BLaER1 (cell line): ENCODE measurements around the gene CNOT2.

Source experiments
- H3K27ac ChIP-seq: shearing (Covaris generic); formaldehyde crosslinking; 2 replicates; pipeline ENCODE4 v1.8.1; 2022
- H3K27me3 ChIP-seq: shearing (Covaris generic); formaldehyde crosslinking; 2 replicates; pipeline ENCODE4 v1.8.1; 2022
- H3K36me3 ChIP-seq: shearing (Covaris generic); formaldehyde crosslinking; 2 replicates; pipeline ENCODE4 v1.8.1; 2022
- H3K4me1 ChIP-seq: shearing (Covaris generic); formaldehyde crosslinking; 2 replicates; pipeline ENCODE4 v1.8.1; 2022
- H3K4me2 ChIP-seq: shearing (Covaris generic); formaldehyde crosslinking; 2 replicates; pipeline ENCODE4 v1.8.1; 2022
- H3K4me3 ChIP-seq: shearing (Covaris generic); formaldehyde crosslinking; 2 replicates; pipeline ENCODE4 v1.8.1; 2022
- H3K9ac ChIP-seq: shearing (Covaris generic); formaldehyde crosslinking; 2 replicates; pipeline ENCODE4 v1.8.1; 2022
- H3K9me3 ChIP-seq: shearing (Covaris generic); formaldehyde crosslinking; 2 replicates; pipeline ENCODE4 v1.8.1; 2022
- H4K20me1 ChIP-seq: shearing (Covaris generic); formaldehyde crosslinking; 2 replicates; pipeline ENCODE4 v1.8.1; 2022
- Cebpa-rat ChIP-seq: shearing (Covaris generic); IDR thresholded peaks from 2 replicates; pipeline ENCODE4 v1.8.1; 2022

The CNOT2 gene

DNA sequence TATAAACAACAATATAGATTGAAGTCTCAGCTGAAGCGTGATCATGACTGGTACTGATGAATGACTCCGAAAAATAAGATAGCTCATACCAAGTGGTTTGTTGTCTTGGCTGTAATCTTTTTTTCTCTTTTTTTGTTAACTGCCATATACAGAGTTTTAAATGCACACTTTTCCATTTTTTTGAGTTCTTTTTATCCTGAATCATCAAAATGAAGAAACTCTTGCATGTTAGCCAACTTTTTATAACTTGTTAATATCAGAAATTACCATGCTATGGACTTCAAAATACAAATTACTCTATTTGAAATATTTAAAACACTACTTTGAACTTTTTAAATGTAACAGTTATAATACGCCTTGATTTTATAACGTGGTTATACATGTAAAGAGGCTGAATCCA, 112.7 kb downstream of the CNOT2 start:
- Histone ChIP-seq H3K36me3 (peaks cover 30% of the 10 kb centered on the region), H3K27me3 (no peaks in the 10 kb centered on the region), H3K9me3 (no peaks in the 10 kb centered on the region), H4K20me1 (no peaks in the 10 kb centered on the region; the same call in 1 of the 2 replicates), H3K4me2 (no peak overlapping the region), H3K27ac (no peak overlapping the region), H3K9ac (no peak overlapping the region), H3K4me1 (no peaks in the 10 kb centered on the region), H3K4me3 (no peak overlapping the region)
- no peak for TF ChIP-seq Cebpa-rat

DNA sequence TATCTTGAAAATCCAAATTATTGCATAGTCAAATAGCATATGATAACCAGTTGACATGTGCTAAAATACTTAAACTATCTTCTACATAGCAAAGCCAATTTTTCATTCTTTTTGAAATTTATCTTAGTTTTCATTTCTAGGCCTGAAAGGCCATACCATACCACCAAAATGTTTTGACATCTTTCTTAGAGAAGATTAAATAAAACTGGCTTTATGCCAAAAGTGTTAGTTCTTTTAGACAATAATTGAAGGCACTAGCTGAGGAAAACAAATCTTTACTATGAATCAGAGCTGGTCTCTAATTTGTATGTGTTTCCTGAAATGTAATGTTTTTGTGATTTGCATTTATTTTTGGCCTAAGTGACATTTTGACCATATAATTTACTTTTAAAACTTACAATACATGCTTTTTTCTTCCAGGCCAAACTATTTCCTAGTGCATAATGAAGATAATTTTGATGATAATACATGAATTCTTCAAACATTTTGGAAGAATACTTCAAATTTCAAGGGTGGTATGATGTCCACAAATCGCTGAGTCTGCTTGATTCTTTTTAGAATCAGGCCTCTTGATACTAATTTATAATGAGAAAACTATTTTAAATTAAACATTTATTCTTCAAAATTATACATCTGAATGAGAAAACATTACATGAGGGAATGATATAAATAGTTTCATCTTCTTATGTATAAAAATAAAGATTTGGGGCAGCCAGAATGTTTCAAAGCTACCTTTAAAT, 116.4 kb downstream of the CNOT2 start:
- peaks cover 29% of the 10 kb centered on the region for H3K27me3 ChIP-seq
- H3K9me3 ChIP-seq: no peaks in the 10 kb centered on the region
- H3K9ac ChIP-seq: no peak overlapping the region
- no peak overlapping the region for H3K4me2 ChIP-seq
- H3K36me3 ChIP-seq: peaks cover 5% of the 10 kb centered on the region
- TF ChIP-seq Cebpa-rat: no peak
- H3K27ac ChIP-seq: no peak overlapping the region
- no peak overlapping the region for H3K4me3 ChIP-seq
- peaks cover 4% of the 10 kb centered on the region; the same call in 1 of the 2 replicates for H4K20me1 ChIP-seq
- no peaks in the 10 kb centered on the region for H3K4me1 ChIP-seq

DNA sequence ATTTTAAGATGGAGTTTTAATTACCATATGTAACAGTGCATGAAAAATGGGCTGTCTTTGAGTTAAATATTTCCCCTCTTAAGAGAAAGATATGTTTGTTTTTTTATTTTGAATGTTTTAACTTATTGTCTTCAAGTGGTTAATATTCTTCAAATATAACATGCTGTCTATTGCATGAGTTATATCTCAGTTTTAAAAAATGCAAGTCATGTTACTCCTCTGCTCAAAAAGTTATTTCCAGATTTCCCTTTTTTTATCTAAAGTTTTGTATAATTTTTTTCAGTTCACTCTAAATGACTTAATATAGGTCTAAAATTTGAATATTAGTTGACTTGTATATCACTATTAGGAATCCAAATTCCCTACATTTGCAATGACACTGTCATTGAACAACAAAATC, 117.0 kb downstream of the CNOT2 start:
- Histone ChIP-seq H3K4me1 (no peaks in the 10 kb centered on the region; the same call in 1 of the 2 replicates), H4K20me1 (peaks cover 10% of the 10 kb centered on the region), H3K27me3 (peaks cover 35% of the 10 kb centered on the region), H3K4me3 (no peak overlapping the region), H3K4me2 (no peak overlapping the region), H3K27ac (no peak overlapping the region), H3K9ac (no peak overlapping the region), H3K9me3 (no peaks in the 10 kb centered on the region), H3K36me3 (no peaks in the 10 kb centered on the region)
- TF ChIP-seq Cebpa-rat: no peak

DNA sequence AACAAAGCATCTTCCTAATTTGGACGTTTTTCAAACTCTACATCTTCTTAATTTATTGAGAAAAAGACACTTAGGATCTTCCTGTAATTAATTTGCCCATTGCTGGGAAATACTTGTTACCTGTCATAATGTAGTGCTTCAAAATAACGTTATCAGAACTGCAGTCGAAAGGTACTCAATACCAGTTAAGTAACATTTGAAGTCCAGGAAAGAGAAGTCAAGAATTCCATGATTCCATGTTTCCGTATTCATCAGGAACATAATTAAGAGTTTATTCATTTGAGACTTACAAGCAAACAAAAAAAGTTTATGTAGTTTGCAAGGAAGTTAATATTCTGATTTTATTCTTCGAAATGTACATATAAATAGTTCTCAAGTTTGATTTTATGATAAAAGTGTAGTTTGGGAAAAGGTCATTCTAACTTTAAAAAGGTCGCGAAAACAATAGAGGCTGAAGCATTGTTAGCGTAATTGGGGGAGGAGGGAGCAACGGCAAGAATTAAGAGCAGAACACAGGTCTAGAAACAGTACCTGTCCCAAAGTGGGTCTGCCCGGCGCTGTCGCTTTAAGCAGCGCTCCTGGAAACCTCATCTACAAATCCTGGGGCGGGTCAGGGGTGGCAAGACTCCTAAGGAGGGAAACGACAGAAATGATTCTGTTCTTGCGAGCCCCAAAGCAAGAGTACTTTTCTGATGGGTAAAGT, 121.6 kb downstream of the CNOT2 start:
- no peak for TF ChIP-seq Cebpa-rat
- H3K27ac ChIP-seq: no peak overlapping the region
- H3K36me3 ChIP-seq: no peaks in the 10 kb centered on the region
- no peak overlapping the region for H3K9ac ChIP-seq
- H3K27me3 ChIP-seq: peaks cover 56% of the 10 kb centered on the region
- H3K9me3 ChIP-seq: no peaks in the 10 kb centered on the region
- peaks cover 17% of the 10 kb centered on the region for H3K4me1 ChIP-seq
- peaks cover 31% of the 10 kb centered on the region for H4K20me1 ChIP-seq
- H3K4me3 ChIP-seq: peak overlapping the region; percentile 78
- peak overlapping the region; percentile 88 for H3K4me2 ChIP-seq

DNA sequence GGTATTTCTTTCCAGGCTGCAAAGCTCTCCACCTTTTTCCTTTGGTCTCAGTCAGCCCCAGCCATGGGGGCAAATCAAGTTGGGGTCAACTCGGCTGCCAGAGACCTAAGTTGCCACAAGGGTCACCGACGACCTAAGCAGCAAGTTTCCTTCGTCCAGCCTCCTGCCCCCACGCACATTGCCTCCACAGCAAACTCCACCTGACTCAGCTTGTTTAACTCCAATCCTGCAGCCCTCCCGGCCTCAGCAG, 122.1 kb downstream of the CNOT2 start:
- H3K9ac ChIP-seq: no peak overlapping the region
- peak overlapping the region; percentile 88 for H3K4me2 ChIP-seq
- no peaks in the 10 kb centered on the region for H3K9me3 ChIP-seq
- no peak overlapping the region for H3K27ac ChIP-seq
- no peaks in the 10 kb centered on the region for H3K36me3 ChIP-seq
- TF ChIP-seq Cebpa-rat: no peak
- H3K27me3 ChIP-seq: peaks cover 56% of the 10 kb centered on the region
- H3K4me3 ChIP-seq: peak overlapping the region; percentile 78
- peaks cover 31% of the 10 kb centered on the region for H4K20me1 ChIP-seq
- peaks cover 19% of the 10 kb centered on the region for H3K4me1 ChIP-seq

DNA sequence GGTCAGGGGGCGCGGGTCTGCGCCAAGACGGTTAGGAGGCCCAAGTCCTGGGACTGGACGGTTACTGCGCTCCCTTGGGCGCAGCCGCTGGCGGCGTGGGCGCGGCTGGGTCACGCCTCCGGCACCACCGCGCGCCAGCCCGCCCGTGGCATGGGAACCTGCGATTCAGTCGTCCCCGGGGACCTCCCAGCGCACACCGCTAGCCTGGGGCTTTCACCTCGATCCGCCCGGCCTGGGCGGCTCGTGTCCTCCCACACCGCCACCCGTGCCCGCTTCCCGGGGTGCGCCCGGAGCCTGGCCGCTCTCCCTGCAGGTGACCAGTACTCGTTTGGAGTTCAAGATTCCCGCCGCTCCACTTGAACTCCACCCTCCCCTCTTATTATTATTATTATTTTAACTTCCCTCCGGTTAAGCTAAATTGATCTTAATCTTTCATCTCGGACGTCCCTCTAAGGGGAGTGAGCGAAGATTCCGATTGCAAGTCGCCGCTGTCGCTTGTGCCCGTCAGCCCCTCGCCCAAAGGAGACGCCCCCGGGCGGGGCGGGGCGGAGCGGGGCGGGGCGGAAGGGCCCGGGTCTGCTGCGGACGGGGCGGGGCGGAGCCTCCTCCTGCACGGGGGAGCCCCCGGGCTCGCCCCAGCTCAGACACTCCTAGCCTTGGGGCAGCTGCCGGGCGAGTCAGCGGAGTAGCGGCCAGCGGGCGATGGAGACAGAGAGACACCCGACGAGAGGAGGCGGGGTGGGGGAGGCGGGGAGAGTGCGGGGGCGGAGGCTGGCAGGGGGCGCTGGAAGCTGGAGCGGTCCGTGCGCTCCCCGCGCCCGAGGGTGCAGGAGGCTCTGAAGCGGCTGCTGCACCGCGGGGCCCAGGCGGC, 122.7 kb downstream of the CNOT2 start, which contains the start of gene KCNMB4:
KCNMB4 (plus strand) TSS at position 643 of the 871 bp plus-strand sequence. CDS start 445 bp downstream, outside the sequence.
- Histone ChIP-seq H3K27me3 (peaks cover 56% of the 10 kb centered on the region), H3K27ac (no peak within 1 kb of the TSS), H3K9ac (peak within 1 kb of the TSS; percentile 57), H3K4me1 (peaks cover 19% of the 10 kb centered on the region), H4K20me1 (peaks cover 31% of the 10 kb centered on the region), H3K9me3 (no peaks in the 10 kb centered on the region), H3K36me3 (no peaks in the 10 kb centered on the region), H3K4me2 (peak within 1 kb of the TSS; percentile 88), H3K4me3 (peak within 1 kb of the TSS; percentile 78)
- TF ChIP-seq Cebpa-rat: no peak

DNA sequence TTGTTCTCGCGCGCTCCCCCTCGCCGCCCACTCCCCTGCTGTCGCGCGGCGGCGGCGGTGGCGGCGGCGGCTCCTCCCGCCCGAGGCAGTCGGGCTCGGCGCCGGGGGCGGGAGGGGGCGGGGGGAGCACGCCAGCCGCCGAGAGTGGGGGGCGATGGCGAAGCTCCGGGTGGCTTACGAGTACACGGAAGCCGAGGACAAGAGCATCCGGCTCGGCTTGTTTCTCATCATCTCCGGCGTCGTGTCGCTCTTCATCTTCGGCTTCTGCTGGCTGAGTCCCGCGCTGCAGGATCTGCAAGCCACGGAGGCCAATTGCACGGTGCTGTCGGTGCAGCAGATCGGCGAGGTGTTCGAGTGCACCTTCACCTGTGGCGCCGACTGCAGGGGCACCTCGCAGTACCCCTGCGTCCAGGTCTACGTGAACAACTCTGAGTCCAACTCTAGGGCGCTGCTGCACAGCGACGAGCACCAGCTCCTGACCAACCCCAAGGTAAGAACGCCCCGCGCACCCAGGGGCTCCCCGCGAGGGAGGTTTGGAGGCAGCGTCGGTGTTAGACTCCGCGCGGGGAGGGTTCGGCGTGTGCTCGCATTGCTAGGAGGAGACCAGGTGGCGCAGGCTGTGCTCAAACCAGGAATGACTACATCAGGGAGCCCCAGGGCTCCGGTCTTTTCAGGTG, 123.5 kb downstream of the CNOT2 start:
- H4K20me1 ChIP-seq: peaks cover 31% of the 10 kb centered on the region
- no peak overlapping the region for H3K27ac ChIP-seq
- no peaks in the 10 kb centered on the region for H3K36me3 ChIP-seq
- no peak for TF ChIP-seq Cebpa-rat
- peak overlapping the region; percentile 57 for H3K9ac ChIP-seq
- peak overlapping the region; percentile 88 for H3K4me2 ChIP-seq
- peaks cover 56% of the 10 kb centered on the region for H3K27me3 ChIP-seq
- peaks cover 19% of the 10 kb centered on the region for H3K4me1 ChIP-seq
- peak overlapping the region; percentile 78 for H3K4me3 ChIP-seq
- no peaks in the 10 kb centered on the region for H3K9me3 ChIP-seq

DNA sequence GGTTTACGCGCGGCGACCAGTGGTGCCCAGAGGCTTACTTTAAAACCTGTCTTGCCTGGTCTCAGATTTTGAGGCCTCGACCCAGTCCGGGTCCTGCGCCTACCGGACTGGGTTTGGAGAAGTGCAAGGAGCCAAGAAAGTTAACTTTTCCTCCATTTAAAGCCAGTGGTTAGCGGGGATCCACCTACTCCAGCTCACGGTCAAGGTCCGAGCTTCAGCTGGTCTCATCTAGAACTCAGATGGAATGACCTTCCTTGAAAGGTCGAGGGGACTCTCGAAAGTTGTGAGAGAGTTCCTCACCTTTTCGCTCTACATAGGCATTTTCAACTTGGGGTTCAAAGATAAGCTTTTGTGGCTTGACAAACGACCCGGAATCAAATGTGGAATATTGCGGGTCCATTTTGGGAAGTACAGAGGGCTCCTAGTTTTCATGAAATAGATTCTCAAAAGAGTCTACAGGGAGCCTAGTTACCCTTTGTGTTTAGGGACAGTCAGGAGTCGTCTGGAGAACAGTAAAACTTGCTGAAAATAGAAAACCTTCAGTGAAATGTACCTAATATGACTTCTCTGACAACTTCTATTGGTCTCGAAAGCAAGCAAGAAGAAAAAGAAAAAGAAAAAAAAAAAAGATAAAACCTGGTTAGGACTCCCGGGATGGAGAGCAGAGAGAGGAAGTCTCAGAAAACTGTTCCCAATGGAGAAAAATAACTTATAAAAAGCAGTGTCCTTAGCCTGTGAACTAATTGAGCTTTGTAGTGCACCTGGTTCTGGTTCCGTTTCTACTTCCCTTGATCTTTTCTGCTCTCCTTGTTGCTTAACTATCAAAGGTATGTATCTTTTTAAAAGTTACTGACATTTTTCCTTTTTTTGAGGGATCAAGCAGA, 124.3 kb downstream of the CNOT2 start:
- no peaks in the 10 kb centered on the region for H3K9me3 ChIP-seq
- no peaks in the 10 kb centered on the region for H3K36me3 ChIP-seq
- H3K9ac ChIP-seq: peak overlapping the region; percentile 57; the same call in 1 of the 2 replicates
- H3K27ac ChIP-seq: no peak overlapping the region
- H3K4me2 ChIP-seq: peak overlapping the region; percentile 88
- H3K4me1 ChIP-seq: peaks cover 19% of the 10 kb centered on the region
- peaks cover 31% of the 10 kb centered on the region for H4K20me1 ChIP-seq
- no peak for TF ChIP-seq Cebpa-rat
- peak overlapping the region; percentile 78 for H3K4me3 ChIP-seq
- peaks cover 48% of the 10 kb centered on the region for H3K27me3 ChIP-seq
